ENCODE results near the gene LRRC66. TPM values are rescaled to one million over a fixed set of nuclear protein-coding genes. Genes with fewer than 3 reads are reported as not detected.

Gene LRRC66
- total RNA-seq, 4 donors from 2014 or later, result 0.90 to 1.5 TPM; not detected in 2

- Histone ChIP-seq H3K4me3 (no peak overlapping the region), H3K36me3 (no peaks in the 10 kb centered on the region), H3K4me1 (peaks cover 0 to 7% of the 10 kb centered on the region in 2 donors), H3K27me3 (no peaks in the 10 kb centered on the region), H3K9me3 (no peaks in the 10 kb centered on the region), H3K27ac (no peak overlapping the region)
- DNase-seq, result no peak
- intact Hi-C loops (cut with DNase I; ENCODE audit: low total_unique reads), result no loop called here
- TF ChIP-seq POLR2A (IDR thresholded peaks at IDR 0.05) (no peak), CTCF (IDR thresholded peaks at IDR 0.05) (no peak)
Observed at GRCh38 chr4:52032005-52032404, 11.8 kb upstream of the LRRC66 start.

DNA sequence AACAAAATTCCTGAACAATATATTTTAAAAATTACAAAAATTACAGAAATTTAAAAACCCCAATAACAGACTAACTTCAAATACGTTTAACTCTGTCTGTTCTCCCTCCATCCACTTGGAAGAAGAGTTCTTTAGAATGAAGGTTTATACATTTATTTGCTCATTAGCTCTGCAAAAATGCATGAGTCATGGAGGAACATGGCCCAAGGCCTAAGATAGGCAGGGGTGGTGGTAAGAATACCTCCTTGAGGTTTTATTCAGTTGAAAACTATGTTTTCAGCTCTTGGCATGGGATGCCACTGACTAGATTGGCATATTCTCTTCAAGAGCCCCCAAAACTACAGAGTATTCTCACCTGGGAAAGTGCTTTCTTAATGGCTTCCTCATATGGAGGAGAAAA, 8.8 kb upstream of the LRRC66 start:
- H3K4me3 ChIP-seq, result no peak overlapping the region
- no peaks in the 10 kb centered on the region for H3K4me1 ChIP-seq
- no peaks in the 10 kb centered on the region for H3K27me3 ChIP-seq
- no peaks in the 10 kb centered on the region for H3K9me3 ChIP-seq
- intact Hi-C loops (cut with DNase I; ENCODE audit: low total_unique reads), result no loop called here
- no peak for TF ChIP-seq CTCF (IDR thresholded peaks at IDR 0.05)
- TF ChIP-seq POLR2A (IDR thresholded peaks at IDR 0.05), result no peak
- no peaks in the 10 kb centered on the region for H3K36me3 ChIP-seq
- no peak for DNase-seq
- H3K27ac ChIP-seq, result no peak overlapping the region

DNA sequence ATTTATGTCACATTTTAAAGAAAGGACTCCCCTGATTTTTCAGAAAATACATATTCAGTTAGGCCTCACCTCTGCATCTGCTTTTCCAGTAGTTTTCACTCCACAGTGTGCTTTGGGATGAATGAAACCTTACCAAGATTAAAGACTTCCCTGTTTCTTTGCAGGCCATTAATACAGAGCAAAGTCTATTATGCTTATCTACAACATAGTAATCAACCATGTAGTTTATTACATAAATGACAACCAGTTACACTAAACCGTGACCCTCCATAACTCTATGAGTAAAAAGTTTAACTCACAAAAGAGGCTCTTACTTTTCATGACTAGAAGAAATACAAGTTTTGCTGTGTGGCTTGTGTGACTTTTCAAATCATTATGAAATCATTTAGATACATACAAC, 2.3 kb downstream of the LRRC66 start:
- Histone ChIP-seq H3K27ac (no peak overlapping the region), H3K4me1 (no peaks in the 10 kb centered on the region), H3K9me3 (no peaks in the 10 kb centered on the region), H3K27me3 (no peaks in the 10 kb centered on the region), H3K36me3 (no peaks in the 10 kb centered on the region), H3K4me3 (no peak overlapping the region)
- TF ChIP-seq CTCF (IDR thresholded peaks at IDR 0.05), result no peak
- TF ChIP-seq POLR2A (IDR thresholded peaks at IDR 0.05), result no peak
- DNase-seq, result no peak
- intact Hi-C loops (cut with DNase I; ENCODE audit: low total_unique reads), result no loop called here

DNA sequence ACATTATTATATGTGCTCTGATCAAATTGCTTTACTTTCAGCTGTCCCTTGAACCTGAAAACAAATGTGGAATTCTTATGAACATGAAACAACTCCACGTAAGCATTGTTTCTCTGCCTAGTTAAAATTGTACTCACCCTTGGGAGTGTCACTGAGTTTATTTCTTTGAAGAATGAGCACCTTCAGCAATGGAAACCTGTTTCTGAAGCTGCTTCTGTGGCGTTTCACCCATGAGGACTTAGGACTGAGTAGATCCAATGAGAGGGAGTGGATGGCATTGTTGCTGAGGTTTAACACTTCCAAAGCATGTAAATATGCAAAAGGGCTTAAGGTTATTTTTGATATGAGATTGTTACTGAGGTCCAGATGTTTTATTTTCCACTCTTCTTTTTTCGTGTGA, 3.2 kb downstream of the LRRC66 start:
- DNase-seq, result no peak
- Histone ChIP-seq H3K9me3 (no peaks in the 10 kb centered on the region), H3K4me1 (no peaks in the 10 kb centered on the region), H3K27ac (no peak overlapping the region), H3K4me3 (no peak overlapping the region), H3K36me3 (no peaks in the 10 kb centered on the region), H3K27me3 (no peaks in the 10 kb centered on the region)
- intact Hi-C loops (cut with DNase I; ENCODE audit: low total_unique reads), result no loop called here
- no peak for TF ChIP-seq POLR2A (IDR thresholded peaks at IDR 0.05)
- TF ChIP-seq CTCF (IDR thresholded peaks at IDR 0.05), result no peak

- Histone ChIP-seq H3K27me3 (no peaks in the 10 kb centered on the region), H3K4me1 (no peaks in the 10 kb centered on the region), H3K27ac (no peak overlapping the region), H3K9me3 (no peaks in the 10 kb centered on the region), H3K36me3 (no peaks in the 10 kb centered on the region), H3K4me3 (no peak overlapping the region)
- no peak for DNase-seq
- no peak for TF ChIP-seq CTCF (IDR thresholded peaks at IDR 0.05)
- TF ChIP-seq POLR2A (IDR thresholded peaks at IDR 0.05), result no peak
- intact Hi-C loops (cut with DNase I; ENCODE audit: low total_unique reads), result no loop called here
Observed at GRCh38 chr4:52015366-52015765, 4.8 kb downstream of the LRRC66 start.

Data from uterus (tissue), 4 donors.